Stimulated activated naive CD4-positive, alpha-beta T cell (primary cell): Measurements from ENCODE around the gene BPGM.
"Not testable (repeated sequence)": the region's sequence is repeated elsewhere in the genome, so short reads cannot be mapped to it uniquely, and the experiment has no call there.

Source experiments
- DNase-seq, 6 experiments: peaks; one replicate each; lab custom pipeline; 2025; lab: John Stamatoyannopoulos, UW

BPGM gene

DNA sequence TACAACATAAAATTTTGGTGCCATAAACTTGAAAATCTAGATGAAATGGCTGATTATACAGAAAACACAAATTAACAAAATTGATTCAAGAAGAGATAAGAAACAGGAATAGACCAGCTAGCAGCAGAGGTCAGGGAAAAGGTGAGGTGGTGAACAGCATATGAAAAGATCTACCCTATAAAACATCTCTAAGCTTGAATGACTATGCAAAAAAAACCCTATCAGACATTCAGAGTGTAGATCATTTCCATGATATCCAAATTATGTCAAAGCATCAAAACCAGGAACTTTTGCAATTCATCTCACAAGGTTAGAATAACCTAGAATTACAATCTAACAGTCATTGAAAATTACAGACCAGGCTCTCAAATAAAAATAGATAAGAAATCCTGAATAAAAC, 14.6 kb upstream of the BPGM start:
- DNase-seq, result no peak

GRCh38 chr7:134632937-134633540, 13.6 kb upstream of the BPGM start:
- DNase-seq, result peak in 5 of 6 experiments; percentile 20 to 70 (median 35)

DNA sequence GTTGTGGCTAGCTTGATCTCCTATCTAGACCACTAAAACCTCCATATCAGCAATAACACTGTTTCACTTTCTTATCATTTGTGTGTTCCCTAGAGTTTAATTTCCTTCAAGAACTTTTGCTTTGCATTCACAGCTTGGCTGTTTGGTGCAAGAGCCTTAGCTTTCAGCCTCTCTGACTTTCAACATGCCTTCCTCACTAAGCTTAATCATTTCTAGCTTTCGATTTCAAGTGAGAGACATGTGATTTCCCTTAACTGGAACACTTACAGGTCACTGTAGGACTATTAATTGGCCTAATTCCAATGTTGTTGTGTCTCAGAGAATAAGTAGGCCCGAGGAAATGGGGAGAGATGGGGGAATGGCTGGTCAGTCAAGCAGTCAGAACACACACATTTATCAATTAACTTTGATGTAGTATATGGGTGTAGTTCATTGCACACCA, 10.6 kb upstream of the BPGM start:
- no peak for DNase-seq

GRCh38 chr7:134637441-134637840, 9.2 kb upstream of the BPGM start:
- DNase-seq, result no peak

GRCh38 chr7:134637934-134638719, 8.5 kb upstream of the BPGM start:
- DNase-seq, result peak in 2 of 6 experiments; percentile 9 to 22

DNA sequence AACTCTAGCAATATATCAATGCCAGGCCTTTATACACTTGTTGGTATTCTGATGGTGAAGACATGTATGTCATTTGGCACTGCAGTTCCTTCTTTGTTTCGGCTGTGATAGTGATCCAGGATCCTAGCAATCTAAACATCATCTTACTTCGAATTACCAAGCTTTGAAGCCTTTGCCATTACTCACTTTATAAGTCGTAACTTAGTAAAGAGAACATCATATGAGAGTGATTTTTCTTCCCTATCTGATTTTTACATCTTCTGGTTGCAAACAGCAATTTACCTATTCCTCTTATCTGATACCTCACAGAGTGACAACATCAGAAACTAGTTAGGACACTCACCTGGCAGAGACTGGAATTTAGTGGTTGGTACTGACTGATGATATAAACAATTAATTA, 7.6 kb upstream of the BPGM start:
- DNase-seq, result no peak

GRCh38 chr7:134639683-134640279, 6.9 kb upstream of the BPGM start:
- no peak for DNase-seq

GRCh38 chr7:134640842-134641715, 5.6 kb upstream of the BPGM start:
- no peak for DNase-seq

- DNase-seq, result not testable (repeated sequence)
Observed at GRCh38 chr7:134641981-134642380, 4.7 kb upstream of the BPGM start.

DNA sequence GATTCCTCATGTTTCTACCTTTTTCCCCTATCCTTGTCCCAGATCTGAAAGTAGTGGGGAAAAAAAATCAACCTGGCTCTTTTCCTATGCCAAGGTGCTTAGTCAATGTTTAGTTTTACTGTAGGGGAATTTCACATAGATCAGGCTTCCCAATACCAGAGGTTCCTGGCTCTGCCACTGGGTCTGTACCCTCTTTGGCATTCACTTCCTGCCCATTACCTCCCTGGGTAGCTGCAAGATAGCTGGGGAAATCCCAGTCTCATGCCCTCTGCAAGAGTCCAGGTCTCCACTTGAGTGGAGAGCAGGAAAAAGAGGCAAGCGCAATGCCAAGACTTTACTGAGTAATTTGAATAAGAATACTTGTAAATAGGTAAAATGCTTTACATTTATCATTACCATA, 3.5 kb upstream of the BPGM start:
- no peak for DNase-seq

DNA sequence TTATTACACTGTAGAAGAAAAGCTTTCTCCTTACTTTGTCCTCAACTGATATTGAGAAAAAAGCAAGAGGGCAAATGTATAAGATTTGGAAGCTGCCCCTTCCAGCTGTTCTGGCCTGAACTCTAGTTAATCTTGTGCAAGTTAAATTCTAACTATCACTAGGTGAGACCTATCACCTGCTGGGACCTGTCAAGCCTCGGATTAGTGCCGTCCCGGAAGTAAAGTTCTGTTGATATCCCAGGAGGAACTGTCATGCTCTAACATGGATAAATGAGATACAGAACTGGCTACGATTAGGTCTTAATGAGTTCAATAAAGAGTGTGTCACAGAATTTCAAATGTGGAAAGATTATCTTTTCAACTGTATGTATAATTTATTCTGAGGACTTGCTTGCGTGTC, 1.2 kb upstream of the BPGM start:
- DNase-seq, result no peak

DNA sequence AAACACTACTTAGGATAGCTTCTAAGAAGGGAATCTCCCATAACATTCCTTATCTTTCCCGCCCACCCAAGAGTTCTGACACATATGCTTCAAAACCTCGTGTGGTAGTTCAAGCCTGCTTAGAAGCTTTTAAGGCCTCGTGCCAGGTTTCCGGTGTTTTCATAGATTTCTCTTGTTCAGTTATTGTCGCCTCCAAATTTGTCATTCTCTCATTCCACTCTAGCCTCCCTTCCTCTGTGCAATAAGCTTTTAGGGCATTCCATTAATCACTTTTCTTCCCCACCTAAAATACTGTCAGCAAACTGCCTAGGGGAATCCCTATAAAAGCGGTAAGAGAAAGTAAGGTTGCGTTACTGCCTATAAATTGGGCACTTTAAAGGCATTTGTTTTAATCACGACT, 718 bp upstream of the BPGM start:
- peak in 4 of 6 experiments; percentile 17 to 83 (median 64) for DNase-seq

DNA sequence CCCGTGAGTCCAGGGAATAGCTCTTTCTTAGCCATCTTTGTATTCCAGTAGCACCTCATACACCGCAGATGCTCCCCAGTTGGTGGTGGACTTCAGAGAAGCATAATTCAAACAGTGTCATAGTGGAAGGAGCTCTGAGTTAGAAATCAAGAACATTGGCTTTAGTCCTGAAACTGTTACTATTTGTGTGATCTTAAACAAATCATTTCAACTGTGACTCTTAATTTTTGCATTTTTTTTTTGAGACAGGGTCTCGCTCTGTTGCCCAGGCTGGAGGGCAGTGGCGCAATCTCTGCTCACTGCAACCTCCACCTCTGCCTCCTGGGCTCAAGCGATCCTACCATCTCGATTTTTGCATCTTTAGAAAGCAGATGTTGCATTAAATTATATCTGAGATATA, 1.8 kb downstream of the BPGM start:
- DNase-seq, result no peak

- no peak for DNase-seq
Observed at GRCh38 chr7:134649226-134649775, 2.6 kb downstream of the BPGM start.

GRCh38 chr7:134651991-134652390, 5.3 kb downstream of the BPGM start:
- DNase-seq, result no peak

DNA sequence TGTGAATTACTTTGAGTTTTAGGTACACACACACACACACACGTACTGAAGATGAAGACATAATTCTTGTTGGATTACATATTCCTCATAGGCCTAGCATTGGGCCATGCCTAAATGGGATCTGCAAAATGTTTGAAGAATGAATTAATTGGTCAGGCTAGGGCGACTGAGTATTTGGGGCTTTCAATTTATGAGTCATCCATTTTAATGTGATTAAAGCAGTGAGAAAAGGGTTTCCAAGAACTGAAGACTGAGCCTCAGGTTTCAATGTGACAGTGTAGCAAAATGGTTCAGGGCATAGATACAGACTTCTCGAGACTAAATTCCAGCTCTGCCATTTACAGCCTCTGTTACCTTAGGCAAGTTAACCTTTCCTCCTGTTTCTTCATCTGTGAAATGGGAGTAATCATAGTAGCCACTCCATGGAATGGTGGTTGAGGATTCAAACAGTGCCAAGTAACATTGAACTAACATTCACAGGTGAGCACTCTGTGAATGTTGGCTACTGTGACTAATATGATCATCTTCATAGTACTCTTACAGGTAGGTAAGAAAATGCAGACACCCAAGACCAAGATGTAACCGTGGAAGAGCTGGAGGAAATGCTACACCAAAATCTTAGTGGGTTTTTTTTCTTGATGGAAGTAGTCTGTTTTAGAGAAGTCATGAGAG, 7.6 kb downstream of the BPGM start:
- DNase-seq, result no peak

- no peak for DNase-seq
Observed at GRCh38 chr7:134657526-134657925, 10.9 kb downstream of the BPGM start.

DNA sequence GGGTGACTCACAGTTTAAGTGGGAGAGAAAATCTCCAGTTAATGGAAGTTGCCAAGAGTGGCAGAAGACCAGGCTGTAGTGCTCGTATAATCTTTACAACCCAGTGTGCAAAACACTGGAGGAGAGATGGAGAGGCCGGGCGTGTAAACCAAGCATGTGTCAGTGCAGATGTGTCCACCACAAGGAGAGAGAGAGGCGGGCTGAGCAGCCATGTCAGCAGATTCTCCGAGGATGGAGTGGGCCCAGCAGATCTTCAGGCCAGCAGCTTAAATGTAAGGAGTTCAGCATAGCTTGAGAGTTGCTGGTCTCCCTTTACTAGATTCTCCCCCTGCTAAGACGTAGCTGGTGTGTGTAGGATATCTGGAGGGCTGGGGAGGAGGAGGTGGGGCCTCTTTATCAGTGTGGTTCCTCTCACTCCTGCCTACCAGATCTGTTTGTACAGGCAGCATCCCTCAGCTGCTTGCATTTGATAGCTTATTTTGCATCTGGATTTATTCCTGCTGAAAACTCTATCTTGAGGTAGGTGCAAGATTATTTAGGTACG, 13.7 kb downstream of the BPGM start:
- no peak for DNase-seq

GRCh38 chr7:134660961-134661376, 14.3 kb downstream of the BPGM start:
- no peak for DNase-seq

GRCh38 chr7:134662166-134662870, 15.7 kb downstream of the BPGM start:
- DNase-seq, result no peak

DNA sequence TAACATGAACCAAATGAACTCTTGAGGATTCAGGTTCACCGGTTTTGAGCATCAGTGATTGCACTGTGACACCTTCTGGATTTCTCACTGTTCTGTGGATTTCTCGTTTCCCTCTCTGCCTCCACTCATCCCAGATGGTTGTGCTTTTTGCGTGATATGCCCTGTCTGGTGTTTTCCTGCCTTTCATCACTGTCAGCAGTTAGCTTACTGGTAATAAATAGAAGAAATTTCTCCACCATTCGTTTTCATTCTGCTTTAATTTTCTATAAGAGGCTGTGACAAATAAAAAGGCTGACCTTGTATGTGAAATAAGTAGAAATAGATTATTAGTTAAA, 16.2 kb downstream of the BPGM start:
- no peak for DNase-seq
